HUDEP-2 (cell line): Measurements from ENCODE around the gene SPC24.
"Not testable (repeated sequence)": the region's sequence is repeated elsewhere in the genome, so short reads cannot be mapped to it uniquely, and the experiment has no call there.

Source experiments
- DNase-seq, 76 experiments: peaks; one replicate each; lab custom pipeline; 2025; ENCODE audit not compliant: unreplicated experiment in 76 of 76; lab: John Stamatoyannopoulos, UW

SPC24 gene

GRCh38 chr19:11100049-11100448, 55.5 kb downstream of the SPC24 start:
- DNase-seq: no peak

- DNase-seq: no peak
Observed at GRCh38 chr19:11098861-11099260, 56.7 kb downstream of the SPC24 start.

GRCh38 chr19:11098327-11098726, 57.3 kb downstream of the SPC24 start:
- DNase-seq: no peak

GRCh38 chr19:11097367-11097766, 58.2 kb downstream of the SPC24 start:
- DNase-seq: not testable (repeated sequence)

GRCh38 chr19:11096210-11096841, 59.3 kb downstream of the SPC24 start:
- DNase-seq: no peak
